DLD1 (cell line): ENCODE measurements around the gene TEDC2.
"Not testable (repeated sequence)": the region's sequence is repeated elsewhere in the genome, so short reads cannot be mapped to it uniquely, and the experiment has no call there.

Experiments
- in situ Hi-C: cut with HindIII; loops from 2 replicates; pipeline ENCODE4 v1.10.0; 2017; ENCODE audit warnings: low sequenced_read_pairs

Gene TEDC2

GRCh38 chr16:2437032-2437790 is 22.7 kb upstream of the TEDC2 start:
- in situ Hi-C loops, result no loop called here

- in situ Hi-C loops, result no loop called here
Observed at GRCh38 chr16:2438121-2438520, 21.8 kb upstream of the TEDC2 start.

GRCh38 chr16:2439598-2439997 is 20.3 kb upstream of the TEDC2 start:
- in situ Hi-C loops, result no loop called here

GRCh38 chr16:2441143-2441804 is 18.6 kb upstream of the TEDC2 start:
- in situ Hi-C loops, result not testable (repeated sequence)

- in situ Hi-C loops, result no loop called here
Observed at GRCh38 chr16:2443555-2443954, 16.4 kb upstream of the TEDC2 start.

- in situ Hi-C loops, result no loop called here
Observed at GRCh38 chr16:2447920-2448583, 11.9 kb upstream of the TEDC2 start.

GRCh38 chr16:2449118-2449517 is 10.8 kb upstream of the TEDC2 start:
- in situ Hi-C loops, result no loop called here

DNA sequence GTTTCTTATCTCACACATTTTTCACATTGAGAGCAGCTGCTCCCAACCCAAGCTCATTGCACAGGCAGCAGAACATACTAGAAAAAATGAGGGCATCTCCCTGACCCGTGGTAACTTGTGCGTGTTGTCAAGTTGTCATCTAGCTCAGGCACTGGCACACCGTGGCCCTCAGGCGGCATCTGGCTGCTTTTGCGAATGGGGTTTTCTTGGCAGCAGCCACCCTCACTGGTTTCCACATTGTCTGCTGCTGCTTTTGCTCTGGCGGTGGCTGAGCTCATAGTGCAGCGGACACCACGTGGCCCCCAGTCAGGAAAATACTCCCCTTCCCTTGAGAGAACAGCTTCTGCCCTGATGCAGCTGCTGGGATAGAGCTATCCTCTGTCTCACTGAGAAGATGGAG is 9.4 kb upstream of the TEDC2 start:
- in situ Hi-C loops, result no loop called here

DNA sequence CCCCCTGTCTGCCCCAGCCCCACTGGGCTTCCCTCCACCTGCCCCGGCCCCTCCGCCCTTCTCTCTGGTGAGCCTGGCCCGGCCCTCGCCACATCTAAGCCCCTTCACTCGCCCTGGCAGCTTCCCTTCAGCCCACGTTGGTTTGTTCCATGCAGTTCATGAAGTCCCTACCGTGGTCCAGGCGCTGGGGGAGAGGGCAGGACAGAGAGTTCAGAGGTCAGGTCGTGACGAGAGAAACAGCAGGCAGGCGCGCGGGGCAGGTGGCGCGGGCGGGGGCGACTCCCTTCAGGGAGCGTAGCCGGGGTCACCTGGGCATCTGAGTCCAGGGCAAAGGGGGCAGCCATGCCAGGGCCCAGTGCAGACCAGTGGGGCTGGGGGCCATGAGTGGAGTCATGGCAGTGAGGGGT is 8.9 kb upstream of the TEDC2 start:
- in situ Hi-C loops, result no loop called here

- in situ Hi-C loops, result no loop called here
Observed at GRCh38 chr16:2451851-2452320, 8.0 kb upstream of the TEDC2 start.

DNA sequence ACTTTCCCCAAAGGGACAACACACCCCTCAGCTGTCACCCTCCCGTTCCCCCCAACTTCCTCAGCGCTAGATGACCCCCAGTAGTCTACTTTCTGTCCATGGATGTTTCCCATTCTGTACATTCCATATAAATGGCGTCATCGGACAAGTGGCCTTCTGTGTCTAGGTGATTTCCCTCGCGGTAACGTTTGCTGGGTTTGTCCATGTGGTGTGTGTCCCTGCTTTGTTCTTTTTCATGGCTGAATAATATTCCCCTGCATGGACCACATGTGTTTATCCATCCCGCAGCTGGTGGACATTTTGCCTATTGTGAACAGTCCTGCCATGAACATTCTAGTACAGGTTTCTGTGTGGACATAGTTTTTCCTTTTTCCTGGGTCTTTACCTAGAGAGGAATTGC is 7.3 kb upstream of the TEDC2 start:
- in situ Hi-C loops, result no loop called here

GRCh38 chr16:2455081-2455845 is 4.6 kb upstream of the TEDC2 start:
- in situ Hi-C loops, result no loop called here

DNA sequence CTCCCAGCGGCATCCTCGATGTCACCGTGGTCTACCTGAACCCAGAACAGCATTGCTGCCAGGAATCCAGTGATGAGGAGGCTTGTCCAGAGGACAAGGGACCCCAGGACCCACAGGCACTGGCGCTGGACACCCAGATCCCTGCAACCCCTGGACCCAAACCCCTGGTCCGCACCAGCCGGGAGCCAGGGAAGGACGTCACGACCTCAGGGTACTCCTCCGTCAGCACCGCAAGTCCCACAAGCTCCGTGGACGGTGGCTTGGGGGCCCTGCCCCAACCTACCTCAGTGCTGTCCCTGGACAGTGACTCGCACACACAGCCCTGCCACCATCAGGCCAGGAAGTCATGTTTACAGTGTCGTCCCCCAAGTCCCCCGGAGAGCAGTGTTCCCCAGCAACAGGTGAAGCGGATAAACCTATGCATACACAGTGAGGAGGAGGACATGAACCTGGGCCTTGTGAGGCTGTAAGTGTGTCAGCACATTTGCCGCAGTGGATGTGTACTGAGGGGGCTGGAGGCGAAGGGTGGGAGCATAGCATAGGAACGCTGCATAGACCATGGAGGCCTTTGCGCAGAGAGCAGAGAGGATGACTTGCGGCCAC is 3.3 kb upstream of the TEDC2 start:
- in situ Hi-C loops, result no loop called here

GRCh38 chr16:2457267-2457666 is 2.6 kb upstream of the TEDC2 start:
- in situ Hi-C loops, result no loop called here

GRCh38 chr16:2457946-2458345 is 2.0 kb upstream of the TEDC2 start:
- in situ Hi-C loops, result no loop called here

DNA sequence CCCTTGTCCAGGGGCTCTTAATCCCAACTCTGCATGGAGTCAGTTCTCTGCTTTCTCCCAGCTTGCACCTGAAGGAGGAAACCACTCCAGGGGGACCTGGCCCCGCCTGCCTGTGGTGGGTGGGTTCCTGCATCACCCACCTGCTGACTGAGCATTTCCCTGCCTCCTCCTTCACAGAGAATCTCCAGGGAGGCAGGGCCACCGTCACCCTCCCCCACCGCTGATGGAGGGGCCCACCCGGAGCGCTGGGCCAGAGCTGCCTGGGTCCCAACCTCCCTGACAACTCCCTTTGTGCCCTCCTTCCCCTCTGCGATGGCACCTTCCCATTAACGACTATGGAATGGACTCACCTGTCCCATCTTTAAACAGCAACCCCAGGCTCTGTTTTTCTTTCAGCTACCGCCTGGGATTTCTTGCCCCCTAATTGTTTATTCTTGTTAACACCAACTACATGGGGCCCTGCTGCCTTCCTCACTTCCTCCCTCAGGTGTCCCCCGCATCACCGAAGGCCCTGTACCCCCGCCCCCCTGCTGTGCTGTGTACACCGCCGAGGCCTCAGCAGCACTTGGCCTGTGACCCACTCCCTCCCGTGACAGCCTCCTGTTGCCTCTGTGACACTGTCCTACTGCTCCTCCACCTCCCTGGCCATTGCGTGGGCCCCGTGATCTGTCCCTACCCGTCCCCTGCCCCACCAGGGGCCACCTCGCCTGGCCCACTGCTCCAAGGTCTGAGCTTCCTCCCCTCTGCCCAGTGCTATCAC is 842 bp upstream of the TEDC2 start:
- in situ Hi-C loops, result no loop called here

DNA sequence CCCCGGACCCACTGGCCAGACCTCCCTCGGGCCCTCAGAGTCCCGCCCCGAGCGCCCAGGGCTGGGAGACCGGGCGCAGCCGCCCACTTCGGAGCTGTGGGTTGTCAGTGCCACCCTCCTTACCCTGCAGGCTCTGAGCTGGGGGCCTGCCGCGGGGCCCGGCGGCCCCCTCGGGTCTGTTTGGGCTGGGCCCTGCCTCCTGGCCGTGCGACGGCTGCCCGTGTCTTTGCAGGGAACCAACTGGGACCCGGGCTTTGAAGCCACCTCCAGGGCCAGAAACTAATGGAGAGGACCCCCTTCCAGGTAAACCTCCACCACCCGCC is 443 bp downstream of the TEDC2 start:
- in situ Hi-C loops, result no loop called here

DNA sequence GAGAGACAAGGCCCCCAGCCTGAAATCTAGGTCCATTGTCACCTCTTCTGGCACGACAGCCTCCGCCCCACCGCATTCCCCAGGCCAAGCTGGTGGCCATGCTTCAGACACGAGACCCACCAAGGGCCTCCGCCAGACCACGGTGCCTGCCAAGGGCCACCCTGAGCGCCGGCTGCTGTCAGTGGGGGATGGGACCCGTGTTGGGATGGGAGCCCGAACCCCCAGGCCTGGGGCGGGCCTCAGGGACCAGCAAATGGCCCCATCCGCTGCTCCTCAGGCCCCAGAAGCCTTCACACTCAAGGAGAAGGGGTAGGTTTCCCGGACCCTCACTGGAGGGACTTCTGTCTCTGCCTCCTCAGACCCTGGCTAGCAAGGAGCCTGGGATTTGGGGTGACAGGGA is 1.0 kb downstream of the TEDC2 start:
- in situ Hi-C loops, result no loop called here

GRCh38 chr16:2462031-2462866 is 2.3 kb downstream of the TEDC2 start:
- in situ Hi-C loops, result no loop called here
